RWPE2 (cell line): Measurements from ENCODE around the gene MAP2K7.

Source experiments
- ATAC-seq: fragments of 200-7000 bp; cut with Tn5 transposase; 3 replicates; pipeline ENCODE4 v1.9.1; 2021; ENCODE audit warnings: low read depth
- DNase-seq: peaks from one replicate; pipeline ENCODE4 v3.0.0-alpha.2; 2020; ENCODE audit warnings: low spot score
- H3K27ac ChIP-seq: fragments of 450-650 bp; 2 replicates; pipeline ENCODE4 v1.5.1; 2017; ENCODE audit warnings: mild to moderate bottlenecking; ENCODE audit not compliant: poor library complexity, severe bottlenecking
- H3K27me3 ChIP-seq: fragments of 250-450 bp; sonication (Bioruptor Pico); 2 replicates; pipeline ENCODE4 v1.5.1; 2021; ENCODE audit warnings: mild to moderate bottlenecking, moderate library complexity; ENCODE audit not compliant: insufficient read depth, poor library complexity, severe bottlenecking
- H3K36me3 ChIP-seq: fragments of 250-450 bp; sonication (Bioruptor Pico); 2 replicates; pipeline ENCODE4 v1.5.1; 2020; ENCODE audit warnings: low read depth, mild to moderate bottlenecking, moderate library complexity
- H3K4me1 ChIP-seq: fragments of 250-450 bp; sonication (Bioruptor Pico); 2 replicates; pipeline ENCODE4 v1.5.1; 2021; ENCODE audit warnings: mild to moderate bottlenecking, moderate library complexity; ENCODE audit not compliant: insufficient read depth, poor library complexity, severe bottlenecking
- H3K4me3 ChIP-seq: fragments of 250-450 bp; sonication (Bioruptor Pico); 2 replicates; pipeline ENCODE4 v1.5.1; 2021; ENCODE audit warnings: mild to moderate bottlenecking, moderate library complexity; ENCODE audit not compliant: severe bottlenecking
- H3K9me3 ChIP-seq: fragments of 250-450 bp; sonication (Bioruptor Pico); 2 replicates; pipeline ENCODE4 v1.5.1; 2021; ENCODE audit warnings: mild to moderate bottlenecking, moderate library complexity; ENCODE audit not compliant: severe bottlenecking
- CTCF ChIP-seq: fragments of 450-650 bp; IDR thresholded peaks from one replicate; pipeline ENCODE4 v1.5.1; 2017; ENCODE audit warnings: mild to moderate bottlenecking, moderate library complexity; ENCODE audit not compliant: poor library complexity, severe bottlenecking

The MAP2K7 gene

DNA sequence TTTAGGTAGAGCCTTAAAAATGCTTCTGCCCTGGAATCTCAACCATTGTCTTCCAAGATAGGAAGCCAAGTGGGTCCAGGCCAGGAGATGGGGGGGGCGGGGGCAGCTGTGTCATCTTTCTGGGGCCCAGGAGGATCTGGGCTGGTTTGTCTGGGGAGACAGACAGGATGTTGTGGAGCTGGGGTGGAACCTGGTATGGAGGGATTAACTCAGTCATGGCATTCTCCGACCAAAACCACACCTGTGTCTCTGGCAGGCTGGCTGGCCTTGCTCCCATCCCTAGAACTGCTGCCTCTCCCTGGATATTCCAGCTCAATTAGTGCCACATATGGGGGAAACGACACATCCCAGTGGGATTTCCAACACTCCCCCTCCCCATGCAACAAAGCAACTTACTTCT lies 2.7 kb upstream of the MAP2K7 start:
- Histone ChIP-seq H3K9me3 (no peaks in the 10 kb centered on the region), H3K36me3 (peaks cover 22% of the 10 kb centered on the region), H3K4me1 (peaks cover 13% of the 10 kb centered on the region), H3K4me3 (no peak overlapping the region), H3K27ac (peak overlapping the region; percentile 67), H3K27me3 (no peaks in the 10 kb centered on the region)
- no peak for TF ChIP-seq CTCF
- peak; percentile 39; the same call in 1 of the 3 replicates for ATAC-seq
- no peak for DNase-seq

DNA sequence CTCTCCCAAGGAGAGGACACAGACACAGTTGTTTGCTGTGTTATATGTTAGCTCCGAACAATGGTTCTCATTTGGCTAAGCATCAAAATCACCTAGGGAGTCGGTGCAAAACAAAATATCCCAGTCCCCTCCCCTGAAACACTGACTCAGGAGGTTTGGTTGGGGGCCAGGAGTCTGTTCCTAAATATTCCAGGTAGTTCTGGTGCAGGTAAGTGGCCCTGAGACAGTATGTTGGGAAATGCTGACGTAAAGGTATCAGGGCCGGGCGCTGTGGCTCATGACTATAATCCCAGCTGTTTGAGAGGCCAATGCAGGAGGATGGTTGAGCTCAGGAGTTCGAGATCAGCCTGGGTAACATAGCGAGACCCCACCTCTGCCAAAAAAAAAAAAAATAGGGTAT lies 2.3 kb upstream of the MAP2K7 start:
- no peak for TF ChIP-seq CTCF
- Histone ChIP-seq H3K9me3 (no peaks in the 10 kb centered on the region), H3K27me3 (no peaks in the 10 kb centered on the region), H3K36me3 (peaks cover 26% of the 10 kb centered on the region), H3K4me1 (peaks cover 13% of the 10 kb centered on the region), H3K27ac (peak overlapping the region; percentile 67), H3K4me3 (no peak overlapping the region)
- ATAC-seq (no peak), DNase-seq (no peak)

DNA sequence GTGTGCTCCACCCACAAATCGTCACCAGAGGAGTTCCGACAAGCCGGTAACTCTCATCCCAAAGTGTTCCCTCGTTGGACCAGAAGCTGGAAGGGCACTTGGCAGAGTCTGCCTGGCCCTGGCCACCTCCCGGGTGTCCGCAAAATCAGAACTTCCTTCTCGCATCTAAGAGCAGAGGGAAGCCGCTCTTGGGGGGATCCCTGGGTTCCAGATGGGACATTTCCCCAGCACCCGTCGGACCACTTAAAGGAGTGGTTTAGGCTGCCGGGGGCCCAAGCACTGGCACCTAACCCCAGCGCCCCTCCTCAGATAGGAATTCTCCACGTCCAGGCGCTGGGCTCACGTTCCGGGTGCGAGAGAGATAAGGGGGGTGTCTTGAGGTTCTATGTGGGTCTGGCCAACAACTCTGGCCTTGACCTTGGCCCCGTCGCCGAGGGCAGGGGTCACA lies 857 bp upstream of the MAP2K7 start:
- Histone ChIP-seq H3K4me3 (peak overlapping the region; percentile 53), H3K9me3 (no peaks in the 10 kb centered on the region), H3K36me3 (peaks cover 29% of the 10 kb centered on the region), H3K27ac (peak overlapping the region; percentile 67), H3K27me3 (no peaks in the 10 kb centered on the region), H3K4me1 (peaks cover 13% of the 10 kb centered on the region)
- TF ChIP-seq CTCF: no peak
- ATAC-seq: no peak
- DNase-seq: peak; percentile 41

DNA sequence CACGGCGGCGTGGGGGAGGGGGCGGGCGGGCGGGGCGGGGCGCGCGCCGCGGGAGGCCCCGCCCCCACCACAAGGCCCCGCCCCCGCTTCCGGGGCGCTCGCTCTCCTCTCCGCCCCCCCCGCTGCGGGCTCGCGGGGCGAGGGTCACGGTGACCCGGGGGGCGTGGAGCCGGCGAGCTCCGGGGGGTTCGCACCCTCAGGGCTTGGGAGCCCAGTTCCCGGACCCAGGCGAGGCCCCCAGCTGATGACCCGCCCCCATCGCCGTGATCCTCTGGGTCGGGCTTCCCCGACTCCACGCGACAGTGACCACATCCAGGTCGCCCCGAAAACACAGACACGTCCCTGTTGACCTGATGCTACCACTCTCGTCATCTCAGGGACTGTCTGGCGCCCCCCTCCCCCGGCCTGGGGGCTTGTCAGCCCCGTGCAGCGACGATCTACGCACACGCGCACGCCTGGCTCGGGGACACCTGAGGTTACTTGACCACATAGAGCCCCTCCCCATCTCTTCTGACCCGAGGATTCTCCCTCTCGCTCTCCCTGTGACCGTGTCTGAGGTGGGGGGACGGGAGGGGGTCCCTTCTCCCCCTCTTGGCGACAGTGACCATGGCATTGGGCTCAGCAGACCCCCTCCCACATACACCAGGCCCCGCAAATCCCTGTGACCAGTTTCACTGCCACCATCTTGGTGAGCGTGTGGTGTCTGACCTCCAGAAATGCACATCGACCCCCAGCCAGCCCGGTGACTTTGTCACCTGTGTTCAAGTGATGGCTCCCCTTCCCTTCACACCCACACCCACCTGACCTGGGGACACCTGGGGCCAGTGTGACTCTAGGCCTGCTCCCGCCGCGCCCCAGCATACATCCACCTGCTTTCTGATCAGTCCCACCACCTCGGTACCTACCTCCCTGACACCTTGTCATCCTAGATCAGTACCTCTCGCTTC lies 670 bp downstream of the MAP2K7 start:
- peak overlapping the region; percentile 75 for H3K4me3 ChIP-seq
- no peak for TF ChIP-seq CTCF
- ATAC-seq: no peak
- H3K9me3 ChIP-seq: no peaks in the 10 kb centered on the region
- peaks cover 13% of the 10 kb centered on the region for H3K4me1 ChIP-seq
- H3K36me3 ChIP-seq: peaks cover 18% of the 10 kb centered on the region
- H3K27me3 ChIP-seq: no peaks in the 10 kb centered on the region
- DNase-seq: peak; percentile 41
- peak overlapping the region; percentile 67 for H3K27ac ChIP-seq

DNA sequence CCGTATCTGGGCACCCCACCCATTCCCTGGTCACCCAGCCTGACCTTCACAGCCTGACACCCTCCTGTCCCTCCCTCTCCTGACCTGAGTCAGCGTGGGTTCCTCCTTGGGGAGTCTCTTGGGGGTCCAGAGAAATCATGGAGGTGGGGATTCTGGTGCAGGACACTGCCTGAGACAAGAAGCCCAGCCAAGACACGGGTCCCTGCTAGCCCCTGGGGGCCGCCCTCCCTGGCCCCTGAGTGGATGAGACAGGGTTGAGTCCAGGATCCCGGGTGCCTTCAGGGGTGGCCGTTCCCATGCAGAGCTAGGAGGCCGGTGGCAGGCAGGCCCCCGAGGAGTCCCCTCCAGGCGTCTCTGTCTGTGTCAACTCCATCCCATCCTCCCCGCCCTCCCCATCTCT lies 1.6 kb downstream of the MAP2K7 start:
- DNase-seq (peak; percentile 50), ATAC-seq (no peak)
- H3K4me1 ChIP-seq: peaks cover 13% of the 10 kb centered on the region
- peak overlapping the region; percentile 67 for H3K27ac ChIP-seq
- H3K9me3 ChIP-seq: no peaks in the 10 kb centered on the region
- H3K27me3 ChIP-seq: no peaks in the 10 kb centered on the region
- no peak overlapping the region for H3K4me3 ChIP-seq
- peaks cover 17% of the 10 kb centered on the region for H3K36me3 ChIP-seq
- no peak for TF ChIP-seq CTCF
